ENCODE data around the gene KSR1. TPM values are rescaled to one million over a fixed set of nuclear protein-coding genes. Genes with fewer than 3 reads are reported as not detected.

The KSR1 gene
- total and polyA plus RNA-seq, 2 of the 8 experiments (the other 6 are each of a cell fraction or from before 2014, with no cell fraction given): 14.1 to 34.7 TPM

DNA sequence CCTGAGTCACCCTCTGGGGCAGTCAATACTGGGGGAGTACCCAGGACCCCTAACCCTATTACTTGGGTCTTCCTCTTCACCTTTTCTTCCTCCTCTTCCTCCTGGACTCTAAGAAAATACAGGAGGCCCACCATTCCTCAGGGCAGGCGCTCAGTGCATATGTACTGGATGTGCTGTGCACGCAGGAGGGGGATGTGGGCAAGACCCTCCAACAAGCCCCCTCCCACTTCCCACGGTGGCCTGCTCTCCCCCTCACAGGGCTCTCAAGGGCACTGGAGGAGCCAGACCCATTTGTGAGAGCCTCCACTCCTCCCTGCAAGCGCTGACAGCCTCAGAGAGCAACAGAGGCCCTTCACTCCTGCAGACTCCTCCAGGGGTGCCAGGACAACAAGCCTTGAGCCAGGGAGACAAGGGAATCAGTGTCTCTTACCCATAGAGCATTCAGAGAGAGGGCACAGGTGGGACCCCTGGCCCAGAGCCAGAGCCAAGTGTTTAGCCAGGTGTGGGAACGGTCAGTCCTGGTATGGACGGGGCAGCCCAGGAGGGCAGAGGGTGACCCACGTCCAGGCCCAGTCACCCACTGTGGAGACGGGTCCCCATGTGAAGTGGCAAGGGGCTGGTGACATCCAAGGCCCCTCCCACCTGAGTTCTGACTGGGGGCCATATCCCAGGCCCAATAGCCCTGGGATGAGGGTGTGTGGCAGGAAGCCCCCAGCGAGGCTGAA lies 27.3 kb upstream of the KSR1 start (continued):
- TF ChIP-seq, protein P1, sequence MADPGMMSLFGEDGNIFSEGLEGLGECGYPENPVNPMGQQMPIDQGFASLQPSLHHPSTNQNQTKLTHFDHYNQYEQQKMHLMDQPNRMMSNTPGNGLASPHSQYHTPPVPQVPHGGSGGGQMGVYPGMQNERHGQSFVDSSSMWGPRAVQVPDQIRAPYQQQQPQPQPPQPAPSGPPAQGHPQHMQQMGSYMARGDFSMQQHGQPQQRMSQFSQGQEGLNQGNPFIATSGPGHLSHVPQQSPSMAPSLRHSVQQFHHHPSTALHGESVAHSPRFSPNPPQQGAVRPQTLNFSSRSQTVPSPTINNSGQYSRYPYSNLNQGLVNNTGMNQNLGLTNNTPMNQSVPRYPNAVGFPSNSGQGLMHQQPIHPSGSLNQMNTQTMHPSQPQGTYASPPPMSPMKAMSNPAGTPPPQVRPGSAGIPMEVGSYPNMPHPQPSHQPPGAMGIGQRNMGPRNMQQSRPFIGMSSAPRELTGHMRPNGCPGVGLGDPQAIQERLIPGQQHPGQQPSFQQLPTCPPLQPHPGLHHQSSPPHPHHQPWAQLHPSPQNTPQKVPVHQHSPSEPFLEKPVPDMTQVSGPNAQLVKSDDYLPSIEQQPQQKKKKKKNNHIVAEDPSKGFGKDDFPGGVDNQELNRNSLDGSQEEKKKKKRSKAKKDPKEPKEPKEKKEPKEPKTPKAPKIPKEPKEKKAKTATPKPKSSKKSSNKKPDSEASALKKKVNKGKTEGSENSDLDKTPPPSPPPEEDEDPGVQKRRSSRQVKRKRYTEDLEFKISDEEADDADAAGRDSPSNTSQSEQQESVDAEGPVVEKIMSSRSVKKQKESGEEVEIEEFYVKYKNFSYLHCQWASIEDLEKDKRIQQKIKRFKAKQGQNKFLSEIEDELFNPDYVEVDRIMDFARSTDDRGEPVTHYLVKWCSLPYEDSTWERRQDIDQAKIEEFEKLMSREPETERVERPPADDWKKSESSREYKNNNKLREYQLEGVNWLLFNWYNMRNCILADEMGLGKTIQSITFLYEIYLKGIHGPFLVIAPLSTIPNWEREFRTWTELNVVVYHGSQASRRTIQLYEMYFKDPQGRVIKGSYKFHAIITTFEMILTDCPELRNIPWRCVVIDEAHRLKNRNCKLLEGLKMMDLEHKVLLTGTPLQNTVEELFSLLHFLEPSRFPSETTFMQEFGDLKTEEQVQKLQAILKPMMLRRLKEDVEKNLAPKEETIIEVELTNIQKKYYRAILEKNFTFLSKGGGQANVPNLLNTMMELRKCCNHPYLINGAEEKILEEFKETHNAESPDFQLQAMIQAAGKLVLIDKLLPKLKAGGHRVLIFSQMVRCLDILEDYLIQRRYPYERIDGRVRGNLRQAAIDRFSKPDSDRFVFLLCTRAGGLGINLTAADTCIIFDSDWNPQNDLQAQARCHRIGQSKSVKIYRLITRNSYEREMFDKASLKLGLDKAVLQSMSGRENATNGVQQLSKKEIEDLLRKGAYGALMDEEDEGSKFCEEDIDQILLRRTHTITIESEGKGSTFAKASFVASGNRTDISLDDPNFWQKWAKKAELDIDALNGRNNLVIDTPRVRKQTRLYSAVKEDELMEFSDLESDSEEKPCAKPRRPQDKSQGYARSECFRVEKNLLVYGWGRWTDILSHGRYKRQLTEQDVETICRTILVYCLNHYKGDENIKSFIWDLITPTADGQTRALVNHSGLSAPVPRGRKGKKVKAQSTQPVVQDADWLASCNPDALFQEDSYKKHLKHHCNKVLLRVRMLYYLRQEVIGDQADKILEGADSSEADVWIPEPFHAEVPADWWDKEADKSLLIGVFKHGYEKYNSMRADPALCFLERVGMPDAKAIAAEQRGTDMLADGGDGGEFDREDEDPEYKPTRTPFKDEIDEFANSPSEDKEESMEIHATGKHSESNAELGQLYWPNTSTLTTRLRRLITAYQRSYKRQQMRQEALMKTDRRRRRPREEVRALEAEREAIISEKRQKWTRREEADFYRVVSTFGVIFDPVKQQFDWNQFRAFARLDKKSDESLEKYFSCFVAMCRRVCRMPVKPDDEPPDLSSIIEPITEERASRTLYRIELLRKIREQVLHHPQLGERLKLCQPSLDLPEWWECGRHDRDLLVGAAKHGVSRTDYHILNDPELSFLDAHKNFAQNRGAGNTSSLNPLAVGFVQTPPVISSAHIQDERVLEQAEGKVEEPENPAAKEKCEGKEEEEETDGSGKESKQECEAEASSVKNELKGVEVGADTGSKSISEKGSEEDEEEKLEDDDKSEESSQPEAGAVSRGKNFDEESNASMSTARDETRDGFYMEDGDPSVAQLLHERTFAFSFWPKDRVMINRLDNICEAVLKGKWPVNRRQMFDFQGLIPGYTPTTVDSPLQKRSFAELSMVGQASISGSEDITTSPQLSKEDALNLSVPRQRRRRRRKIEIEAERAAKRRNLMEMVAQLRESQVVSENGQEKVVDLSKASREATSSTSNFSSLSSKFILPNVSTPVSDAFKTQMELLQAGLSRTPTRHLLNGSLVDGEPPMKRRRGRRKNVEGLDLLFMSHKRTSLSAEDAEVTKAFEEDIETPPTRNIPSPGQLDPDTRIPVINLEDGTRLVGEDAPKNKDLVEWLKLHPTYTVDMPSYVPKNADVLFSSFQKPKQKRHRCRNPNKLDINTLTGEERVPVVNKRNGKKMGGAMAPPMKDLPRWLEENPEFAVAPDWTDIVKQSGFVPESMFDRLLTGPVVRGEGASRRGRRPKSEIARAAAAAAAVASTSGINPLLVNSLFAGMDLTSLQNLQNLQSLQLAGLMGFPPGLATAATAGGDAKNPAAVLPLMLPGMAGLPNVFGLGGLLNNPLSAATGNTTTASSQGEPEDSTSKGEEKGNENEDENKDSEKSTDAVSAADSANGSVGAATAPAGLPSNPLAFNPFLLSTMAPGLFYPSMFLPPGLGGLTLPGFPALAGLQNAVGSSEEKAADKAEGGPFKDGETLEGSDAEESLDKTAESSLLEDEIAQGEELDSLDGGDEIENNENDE (IDR thresholded peaks at IDR 0.05; ENCODE audit: insufficient replicate concordance, low read length): no peak
- TF ChIP-seq SP4 (IDR thresholded peaks at IDR 0.05; ENCODE audit: low read length) (no peak), YY1 (IDR thresholded peaks at IDR 0.05; ENCODE audit: low read depth, low read length) (no peak), HDAC2 (IDR thresholded peaks at IDR 0.05; ENCODE audit: borderline replicate concordance in 1 of 2, low read depth in 2 of 2, low read length in 2 of 2) (no peak), CHD2 (IDR thresholded peaks at IDR 0.05; ENCODE audit: low read length) (no peak), TBP (IDR thresholded peaks at IDR 0.05; ENCODE audit: low read depth, low read length) (no peak), JUND (IDR thresholded peaks at IDR 0.05; ENCODE audit: low read length) (no peak)
- TF ChIP-seq, protein P2, sequence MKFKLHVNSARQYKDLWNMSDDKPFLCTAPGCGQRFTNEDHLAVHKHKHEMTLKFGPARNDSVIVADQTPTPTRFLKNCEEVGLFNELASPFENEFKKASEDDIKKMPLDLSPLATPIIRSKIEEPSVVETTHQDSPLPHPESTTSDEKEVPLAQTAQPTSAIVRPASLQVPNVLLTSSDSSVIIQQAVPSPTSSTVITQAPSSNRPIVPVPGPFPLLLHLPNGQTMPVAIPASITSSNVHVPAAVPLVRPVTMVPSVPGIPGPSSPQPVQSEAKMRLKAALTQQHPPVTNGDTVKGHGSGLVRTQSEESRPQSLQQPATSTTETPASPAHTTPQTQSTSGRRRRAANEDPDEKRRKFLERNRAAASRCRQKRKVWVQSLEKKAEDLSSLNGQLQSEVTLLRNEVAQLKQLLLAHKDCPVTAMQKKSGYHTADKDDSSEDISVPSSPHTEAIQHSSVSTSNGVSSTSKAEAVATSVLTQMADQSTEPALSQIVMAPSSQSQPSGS (IDR thresholded peaks at IDR 0.05; ENCODE audit: low read length): no peak

All from H1 (cell line).